Suprapubic skin (tissue), 4 donors: ENCODE results near the gene P4HB. TPM values are rescaled to one million over a fixed set of nuclear protein-coding genes. Genes with fewer than 3 reads are reported as not detected.

Experiments
- DNase-seq, 2 donors: peaks; one replicate each; pipeline ENCODE4 v3.0.0-alpha.2; 2019; ENCODE audit warnings: low spot score in 2 of 2
- H3K27ac ChIP-seq: fragments of 200-600 bp; sonication (generic); one replicate; pipeline ENCODE4 v1.5.1; 2019
- H3K27me3 ChIP-seq: fragments of 200-600 bp; sonication (generic); one replicate; pipeline ENCODE4 v1.5.1; 2019
- H3K36me3 ChIP-seq: fragments of 200-600 bp; sonication (generic); one replicate; pipeline ENCODE4 v1.5.1; 2019
- H3K4me1 ChIP-seq: fragments of 200-600 bp; sonication (generic); one replicate; pipeline ENCODE4 v1.5.1; 2019
- H3K4me3 ChIP-seq: fragments of 200-600 bp; sonication (generic); one replicate; pipeline ENCODE4 v1.5.1; 2019; ENCODE audit warnings: mild to moderate bottlenecking
- H3K9me3 ChIP-seq: fragments of 200-600 bp; sonication (generic); one replicate; pipeline ENCODE4 v1.5.1; 2019
- CTCF ChIP-seq, 2 donors: fragments of 200-600 bp in 1 of 2; fragments of 450-650 bp in 1 of 2; sonication (generic) in 1 of 2; IDR thresholded peaks; one replicate each; pipeline ENCODE4 v1.5.1; 2016 to 2019; ENCODE audit warnings: antibody characterized with exemption in 2 of 2, mild to moderate bottlenecking in 1 of 2, moderate library complexity in 1 of 2
- EP300 ChIP-seq: sonication (generic); formaldehyde crosslinking; IDR thresholded peaks from one replicate; pipeline ENCODE4 v1.6.1; 2017; ENCODE audit warnings: antibody characterized with exemption
- POLR2A ChIP-seq, 2 donors: fragments of 450-650 bp; IDR thresholded peaks; one replicate each; pipeline ENCODE4 v1.6.1; 2017; ENCODE audit warnings: antibody characterized with exemption in 2 of 2, mild to moderate bottlenecking in 2 of 2, moderate library complexity in 2 of 2
- POLR2AphosphoS5 ChIP-seq, 3 donors: sonication (generic); formaldehyde crosslinking; IDR thresholded peaks; one replicate each; pipeline ENCODE4 v1.6.1; 2017; ENCODE audit warnings: antibody characterized with exemption in 3 of 3
- WGBS: methylation state at CpG from one replicate; pipeline ENCODE4 v1.1.5; 2018; 5-methylcytosine and 5-hydroxymethylcytosine counted together
- total RNA-seq, 4 donors: library from RNA; depleted of rRNA; stranded (reverse); fragments of >200 nt; gene quantifications; one replicate each; pipeline ENCODE4 v1.1.0, GENCODE V29; 2016

P4HB gene
- total RNA-seq, 4 donors from 2014 or later, result 521 to 1,041 (median 898) TPM

GRCh38 chr17:81858170-81858966, 2.0 kb downstream of the P4HB start:
- peak overlapping the region; percentile 95 for H3K27ac ChIP-seq
- TF ChIP-seq EP300, result no peak
- no peak for TF ChIP-seq POLR2A (IDR thresholded peaks at IDR 0.05)
- TF ChIP-seq POLR2AphosphoS5 (IDR thresholded peaks at IDR 0.05), result no peak
- no peak for TF ChIP-seq CTCF (IDR thresholded peaks at IDR 0.05)
- no peak for DNase-seq
- H3K27me3 ChIP-seq, result no peaks in the 10 kb centered on the region
- 81% methylated on average over 21 of the region's 30 CpGs for WGBS
- no peaks in the 10 kb centered on the region for H3K9me3 ChIP-seq
- H3K4me3 ChIP-seq, result peak overlapping the region; percentile 92
- H3K4me1 ChIP-seq, result peaks cover 77% of the 10 kb centered on the region
- peaks cover 35% of the 10 kb centered on the region for H3K36me3 ChIP-seq

- no peak for DNase-seq
- H3K27ac ChIP-seq, result peak overlapping the region; percentile 79
- H3K27me3 ChIP-seq, result no peaks in the 10 kb centered on the region
- WGBS, result 36% methylated on average over 18 of the region's 29 CpGs
- H3K9me3 ChIP-seq, result no peaks in the 10 kb centered on the region
- peaks cover 67% of the 10 kb centered on the region for H3K36me3 ChIP-seq
- no peak overlapping the region for H3K4me3 ChIP-seq
- no peak for TF ChIP-seq EP300
- no peak for TF ChIP-seq POLR2AphosphoS5 (IDR thresholded peaks at IDR 0.05)
- TF ChIP-seq POLR2A (IDR thresholded peaks at IDR 0.05), result no peak
- peak in 1 of 2 donors; percentile 13 for TF ChIP-seq CTCF (IDR thresholded peaks at IDR 0.05)
- H3K4me1 ChIP-seq, result peaks cover 59% of the 10 kb centered on the region
Observed at GRCh38 chr17:81854974-81855774, 5.2 kb downstream of the P4HB start.

GRCh38 chr17:81852237-81852636, 8.1 kb downstream of the P4HB start:
- Histone ChIP-seq H3K36me3 (peaks cover 85% of the 10 kb centered on the region), H3K27ac (no peak overlapping the region), H3K4me3 (no peak overlapping the region), H3K27me3 (no peaks in the 10 kb centered on the region), H3K4me1 (peaks cover 33% of the 10 kb centered on the region), H3K9me3 (no peaks in the 10 kb centered on the region)
- TF ChIP-seq EP300, result no peak
- TF ChIP-seq CTCF (IDR thresholded peaks at IDR 0.05), result no peak
- no peak for TF ChIP-seq POLR2A (IDR thresholded peaks at IDR 0.05)
- TF ChIP-seq POLR2AphosphoS5 (IDR thresholded peaks at IDR 0.05), result no peak
- WGBS, result 100% methylated on average over 3 of the region's 12 CpGs
- no peak for DNase-seq

GRCh38 chr17:81851423-81851822, 8.9 kb downstream of the P4HB start:
- peaks cover 93% of the 10 kb centered on the region for H3K36me3 ChIP-seq
- H3K4me3 ChIP-seq, result no peak overlapping the region
- no peaks in the 10 kb centered on the region for H3K9me3 ChIP-seq
- no peak overlapping the region for H3K27ac ChIP-seq
- WGBS, result 83% methylated on average over 4 of the region's 16 CpGs
- no peaks in the 10 kb centered on the region for H3K27me3 ChIP-seq
- DNase-seq, result no peak
- peaks cover 25% of the 10 kb centered on the region for H3K4me1 ChIP-seq
- TF ChIP-seq EP300 (no peak), POLR2AphosphoS5 (IDR thresholded peaks at IDR 0.05) (no peak), CTCF (IDR thresholded peaks at IDR 0.05) (no peak), POLR2A (IDR thresholded peaks at IDR 0.05) (no peak)

GRCh38 chr17:81849457-81849856, 10.9 kb downstream of the P4HB start:
- no peak overlapping the region for H3K27ac ChIP-seq
- no peak overlapping the region for H3K4me3 ChIP-seq
- peaks cover 99% of the 10 kb centered on the region for H3K36me3 ChIP-seq
- no peak for DNase-seq
- H3K4me1 ChIP-seq, result peaks cover 6% of the 10 kb centered on the region
- 90% methylated on average over 12 of the region's 12 CpGs for WGBS
- TF ChIP-seq CTCF (IDR thresholded peaks at IDR 0.05) (no peak), POLR2AphosphoS5 (IDR thresholded peaks at IDR 0.05) (no peak), EP300 (no peak), POLR2A (IDR thresholded peaks at IDR 0.05) (no peak)
- H3K9me3 ChIP-seq, result no peaks in the 10 kb centered on the region
- no peaks in the 10 kb centered on the region for H3K27me3 ChIP-seq
